Measurements from ENCODE around the gene SASS6.
A peak's percentile ranks its signal among the peaks of the same experiment; 100 is the strongest.

The SASS6 gene

DNA sequence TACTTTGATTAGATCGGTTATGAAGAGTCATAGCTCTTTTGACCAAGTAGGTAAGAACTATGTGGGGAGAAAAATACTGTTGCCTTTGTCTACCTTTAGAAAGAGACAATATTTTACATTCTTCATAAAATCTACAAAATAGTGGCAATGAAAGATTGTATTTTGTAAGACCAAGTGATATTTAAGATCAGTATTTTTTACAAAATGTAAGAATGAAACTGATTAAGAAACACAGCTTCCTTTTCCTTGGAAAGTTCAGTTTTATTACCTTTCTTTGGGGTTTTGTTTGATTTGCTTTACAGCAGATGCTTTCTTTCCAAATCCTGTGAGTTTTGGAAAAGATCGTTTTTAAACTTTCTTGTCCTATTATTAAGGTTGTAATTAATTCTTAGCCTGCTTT lies 93.1 kb downstream of the SASS6 start:
- Mint-ChIP-seq H3K36me3 (peaks cover 11% of the 10 kb centered on the region), H3K27me3 (no peaks in the 10 kb centered on the region), H3K9me3 (ENCODE audit: low read depth) (no peaks in the 10 kb centered on the region), H3K4me3 (peak overlapping the region; percentile 94), H3K4me1 (ENCODE audit: low read depth) (peaks cover 69% of the 10 kb centered on the region), H3K27ac (peak overlapping the region; percentile 100)

DNA sequence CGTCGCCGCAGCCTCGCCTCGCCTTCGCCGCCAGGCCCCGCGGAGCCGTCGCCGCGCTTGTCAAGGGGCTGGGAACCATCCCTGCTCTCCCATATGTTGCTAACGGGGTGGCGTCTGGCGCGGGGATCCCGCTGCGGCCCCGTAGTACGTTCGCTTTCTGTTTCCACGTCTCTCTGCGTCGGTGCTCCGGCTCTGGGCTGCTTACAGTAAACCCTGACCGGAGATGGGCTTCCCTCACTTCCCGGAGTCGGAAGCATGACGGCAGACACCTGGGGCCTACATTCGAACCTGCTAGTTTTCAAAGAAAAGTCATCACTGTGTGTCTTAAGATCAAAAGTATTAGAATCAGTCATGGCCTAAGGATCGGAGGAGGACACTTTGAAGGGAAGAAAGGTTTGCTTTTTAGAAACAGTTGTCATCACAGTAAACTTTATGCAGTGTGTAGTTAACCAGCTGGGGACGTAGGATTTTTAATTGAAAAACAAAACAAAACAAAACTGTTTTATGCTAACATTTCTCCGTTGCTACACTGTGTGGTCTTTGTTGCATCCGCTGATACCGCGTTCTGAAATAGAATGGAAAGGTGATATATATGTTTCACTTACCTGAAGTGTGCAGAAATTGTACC lies 94.0 kb downstream of the SASS6 start:
- H3K36me3 Mint-ChIP-seq, result peaks cover 6% of the 10 kb centered on the region

DNA sequence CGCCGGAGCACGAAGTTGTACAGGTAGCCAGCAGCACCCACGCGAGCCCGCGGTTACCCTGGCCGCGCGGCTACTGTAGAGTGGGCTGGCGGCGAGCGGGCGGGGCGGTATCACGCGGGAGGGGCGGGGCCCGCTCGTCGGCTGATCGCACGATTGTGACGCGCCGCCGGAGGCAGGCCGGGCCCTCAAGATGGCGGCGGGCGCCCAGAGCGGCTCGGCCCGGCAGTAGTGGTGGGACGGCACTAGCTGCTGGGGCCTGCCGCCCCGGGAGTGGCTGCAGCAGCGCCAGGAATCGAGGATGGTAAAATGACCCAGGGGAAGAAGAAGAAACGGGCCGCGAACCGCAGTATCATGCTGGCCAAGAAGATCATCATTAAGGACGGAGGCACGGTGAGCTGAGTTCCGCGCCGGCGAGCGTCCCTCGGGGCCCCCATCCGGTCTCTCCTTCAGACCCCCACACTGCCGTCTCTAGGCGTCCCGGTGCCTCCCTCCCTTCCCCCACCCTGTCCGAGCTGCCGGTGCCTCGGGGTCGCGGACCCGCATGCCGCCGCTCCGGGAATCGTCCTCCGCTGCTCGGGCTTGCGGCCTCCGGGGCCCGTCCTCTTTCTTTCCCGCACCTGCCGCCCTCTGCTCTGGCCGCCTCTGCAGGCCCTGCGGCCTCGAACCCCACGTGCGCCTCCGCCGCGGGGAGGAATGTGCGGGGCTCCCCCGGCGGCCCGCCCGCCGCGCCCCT lies 94.6 kb downstream of the SASS6 start:
- peaks cover 58% of the 10 kb centered on the region for H3K4me1 Mint-ChIP-seq (ENCODE audit: low read depth)
- no peaks in the 10 kb centered on the region for H3K27me3 Mint-ChIP-seq
- H3K27ac Mint-ChIP-seq, result peak overlapping the region; percentile 100
- peak overlapping the region; percentile 94 for H3K4me3 Mint-ChIP-seq
- no peaks in the 10 kb centered on the region for H3K9me3 Mint-ChIP-seq (ENCODE audit: low read depth)
- peaks cover 4% of the 10 kb centered on the region for H3K36me3 Mint-ChIP-seq

More for the DNA sequence above, 94.0 kb downstream of the SASS6 start:
- H3K4me1 Mint-ChIP-seq (ENCODE audit: low read depth), result peaks cover 62% of the 10 kb centered on the region
- no peaks in the 10 kb centered on the region for H3K27me3 Mint-ChIP-seq
- peak overlapping the region; percentile 100 for H3K27ac Mint-ChIP-seq
- H3K4me3 Mint-ChIP-seq, result peak overlapping the region; percentile 94
- no peaks in the 10 kb centered on the region for H3K9me3 Mint-ChIP-seq (ENCODE audit: low read depth)

DNA sequence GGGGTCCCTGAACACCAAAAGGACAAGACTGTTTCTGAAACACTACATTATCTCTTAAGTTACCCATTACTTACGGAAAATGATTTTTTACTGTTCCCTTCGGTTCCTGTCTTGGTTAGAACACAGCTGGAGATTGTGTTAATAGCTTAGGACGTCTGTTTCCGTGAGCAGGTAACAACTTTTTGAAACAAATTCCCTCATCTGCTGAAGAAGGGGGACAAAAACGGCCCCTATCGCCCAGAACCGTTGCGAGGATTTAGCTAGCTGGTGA lies 95.1 kb downstream of the SASS6 start:
- peaks cover 53% of the 10 kb centered on the region for H3K4me1 Mint-ChIP-seq (ENCODE audit: low read depth)
- peaks cover 4% of the 10 kb centered on the region for H3K36me3 Mint-ChIP-seq

DNA sequence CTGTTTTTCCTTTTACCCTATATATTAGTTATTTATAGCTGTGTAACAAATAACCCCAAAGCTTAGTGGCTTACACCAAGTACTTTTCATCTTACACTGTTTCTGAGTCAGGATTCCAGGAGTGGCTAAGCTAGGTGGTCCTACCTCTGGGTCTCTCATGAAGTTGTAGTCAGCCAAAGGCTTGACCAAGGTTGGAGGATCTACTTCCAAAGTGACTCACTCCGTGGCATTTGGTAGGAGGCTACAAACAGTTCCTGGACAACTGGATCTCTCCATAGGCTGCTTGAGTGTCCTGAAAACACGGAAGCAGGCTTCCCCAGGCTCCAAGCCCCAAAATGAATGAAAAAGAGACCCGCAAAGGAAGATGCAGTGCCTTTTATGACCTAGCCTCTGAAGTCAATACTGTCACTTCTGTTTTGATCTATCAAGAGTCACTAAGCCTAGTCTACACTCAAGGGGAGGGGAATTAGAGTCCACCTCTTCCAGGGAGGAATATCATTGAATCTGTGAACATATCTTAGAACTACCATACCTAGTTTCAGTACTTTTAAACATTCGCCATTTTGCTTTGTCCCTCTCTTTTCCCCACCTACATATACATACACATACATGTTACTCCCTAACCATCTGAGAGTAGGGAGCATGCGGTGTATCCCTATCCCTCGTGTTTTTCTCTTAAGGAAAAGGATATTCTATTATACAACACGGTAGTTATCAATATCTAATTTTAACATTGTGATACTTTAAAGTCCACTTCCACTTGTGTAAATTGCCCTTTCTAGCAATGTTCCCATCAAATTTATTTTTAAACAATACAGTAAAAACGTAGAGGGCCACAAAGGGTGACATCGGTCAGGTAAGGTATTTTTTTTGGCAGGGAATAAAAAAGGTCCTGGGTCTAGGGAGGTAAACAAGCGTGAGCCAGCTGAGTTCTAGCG lies 95.7 kb downstream of the SASS6 start:
- Mint-ChIP-seq H3K36me3 (peaks cover 4% of the 10 kb centered on the region), H3K27ac (peak overlapping the region; percentile 97), H3K9me3 (ENCODE audit: low read depth) (no peaks in the 10 kb centered on the region), H3K27me3 (no peaks in the 10 kb centered on the region), H3K4me3 (peak overlapping the region; percentile 94), H3K4me1 (ENCODE audit: low read depth) (peaks cover 47% of the 10 kb centered on the region)

More for the DNA sequence above, 95.1 kb downstream of the SASS6 start:
- H3K27ac Mint-ChIP-seq, result peak overlapping the region; percentile 97
- H3K9me3 Mint-ChIP-seq (ENCODE audit: low read depth), result no peaks in the 10 kb centered on the region
- peak overlapping the region; percentile 94 for H3K4me3 Mint-ChIP-seq
- no peaks in the 10 kb centered on the region for H3K27me3 Mint-ChIP-seq

DNA sequence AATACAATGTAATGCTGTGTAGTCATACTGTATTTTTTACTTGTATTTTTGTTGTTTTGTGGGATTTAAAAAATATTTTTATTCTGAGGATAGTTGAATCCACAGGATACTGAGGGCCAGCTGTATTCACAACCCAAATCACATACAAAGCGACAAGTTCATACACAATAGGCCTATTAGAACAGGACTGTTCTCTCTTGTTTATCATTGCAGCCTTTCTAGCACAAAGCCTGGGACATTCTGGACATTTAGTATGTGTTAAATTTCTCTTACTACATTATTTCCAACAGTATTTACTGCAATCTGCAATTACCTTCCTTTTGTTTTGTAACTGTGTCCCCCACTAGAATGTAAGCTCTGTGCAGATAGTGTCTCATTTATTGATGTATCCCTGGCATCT lies 97.5 kb downstream of the SASS6 start:
- Mint-ChIP-seq H3K4me3 (no peak overlapping the region), H3K9me3 (ENCODE audit: low read depth) (no peaks in the 10 kb centered on the region), H3K36me3 (peaks cover 4% of the 10 kb centered on the region), H3K4me1 (ENCODE audit: low read depth) (peaks cover 34% of the 10 kb centered on the region), H3K27ac (no peak overlapping the region), H3K27me3 (no peaks in the 10 kb centered on the region)

DNA sequence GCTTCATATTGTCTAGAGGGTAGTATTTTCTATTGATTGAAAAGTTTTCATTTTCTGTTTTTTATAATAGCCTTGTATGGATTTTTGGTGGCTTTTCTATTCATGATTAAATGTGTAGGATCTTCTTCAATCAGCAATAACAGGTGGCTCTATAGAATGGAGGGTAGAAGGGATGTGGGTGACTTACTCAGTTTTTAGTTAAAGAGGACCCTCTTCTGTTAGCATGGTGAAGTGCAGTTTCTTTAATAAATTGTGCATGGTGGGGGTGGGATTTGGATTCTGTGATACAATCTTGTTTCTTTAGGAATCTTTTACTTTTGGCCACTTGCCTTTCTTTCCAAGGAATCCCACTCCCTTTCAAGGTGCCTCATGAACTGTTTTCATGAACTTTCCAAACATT lies 98.3 kb downstream of the SASS6 start:
- Mint-ChIP-seq H3K27ac (no peak overlapping the region), H3K4me1 (ENCODE audit: low read depth) (peaks cover 27% of the 10 kb centered on the region), H3K4me3 (no peak overlapping the region)

More for the DNA sequence above, 98.3 kb downstream of the SASS6 start:
- no peaks in the 10 kb centered on the region for H3K27me3 Mint-ChIP-seq
- no peaks in the 10 kb centered on the region for H3K9me3 Mint-ChIP-seq (ENCODE audit: low read depth)
- H3K36me3 Mint-ChIP-seq, result peaks cover 4% of the 10 kb centered on the region

Measured in activated naive CD8-positive, alpha-beta T cell (primary cell).